Stimulated activated naive CD8-positive, alpha-beta T cell treated with anti-CD3 and anti-CD28 coated beads, Interleukin-15, Interleukin-2, amounts not matched to agents 100 ng/mL and 50 ng/mL, for 24 hours (primary cell): ENCODE measurements around the gene SSRP1.

Source experiments
- H3K27ac Mint-ChIP-seq: one replicate; pipeline ENCODE4 v1.8.0; 2021; ENCODE audit warnings: mild to moderate bottlenecking, mixed read lengths
- H3K27me3 Mint-ChIP-seq: one replicate; pipeline ENCODE4 v1.8.0; 2021; ENCODE audit warnings: mixed read lengths
- H3K36me3 Mint-ChIP-seq: one replicate; pipeline ENCODE4 v1.8.0; 2021; ENCODE audit warnings: low read depth, mixed read lengths
- H3K4me1 Mint-ChIP-seq: one replicate; pipeline ENCODE4 v1.8.0; 2021; ENCODE audit warnings: low read depth, mixed read lengths
- H3K4me3 Mint-ChIP-seq: one replicate; pipeline ENCODE4 v1.8.0; 2021; ENCODE audit warnings: mild to moderate bottlenecking, mixed read lengths
- H3K9me3 Mint-ChIP-seq: one replicate; pipeline ENCODE4 v1.8.0; 2021; ENCODE audit warnings: mixed read lengths

Gene SSRP1

GRCh38 chr11:57335023-57335342 is 709 bp downstream of the SSRP1 start:
- Mint-ChIP-seq H3K4me1 (peaks cover 45% of the 10 kb centered on the region), H3K27ac (peak overlapping the region; percentile 93), H3K27me3 (no peaks in the 10 kb centered on the region), H3K36me3 (peaks cover 44% of the 10 kb centered on the region), H3K4me3 (peak overlapping the region; percentile 93), H3K9me3 (no peaks in the 10 kb centered on the region)

GRCh38 chr11:57332694-57333440 is 2.8 kb downstream of the SSRP1 start:
- peak overlapping the region; percentile 57 for H3K27ac Mint-ChIP-seq
- no peaks in the 10 kb centered on the region for H3K27me3 Mint-ChIP-seq
- peaks cover 51% of the 10 kb centered on the region for H3K4me1 Mint-ChIP-seq
- peaks cover 65% of the 10 kb centered on the region for H3K36me3 Mint-ChIP-seq
- H3K9me3 Mint-ChIP-seq: no peaks in the 10 kb centered on the region
- H3K4me3 Mint-ChIP-seq: peak overlapping the region; percentile 25

GRCh38 chr11:57331720-57332119 is 4.0 kb downstream of the SSRP1 start:
- H3K4me1 Mint-ChIP-seq: peaks cover 60% of the 10 kb centered on the region
- H3K9me3 Mint-ChIP-seq: no peaks in the 10 kb centered on the region
- peaks cover 77% of the 10 kb centered on the region for H3K36me3 Mint-ChIP-seq
- H3K27ac Mint-ChIP-seq: no peak overlapping the region
- H3K4me3 Mint-ChIP-seq: no peak overlapping the region
- no peaks in the 10 kb centered on the region for H3K27me3 Mint-ChIP-seq

GRCh38 chr11:57330029-57330428 is 5.7 kb downstream of the SSRP1 start:
- peaks cover 92% of the 10 kb centered on the region for H3K36me3 Mint-ChIP-seq
- H3K27ac Mint-ChIP-seq: peak overlapping the region; percentile 78
- no peaks in the 10 kb centered on the region for H3K9me3 Mint-ChIP-seq
- no peaks in the 10 kb centered on the region for H3K27me3 Mint-ChIP-seq
- H3K4me3 Mint-ChIP-seq: peak overlapping the region; percentile 35
- peaks cover 65% of the 10 kb centered on the region for H3K4me1 Mint-ChIP-seq

- H3K4me1 Mint-ChIP-seq: peaks cover 63% of the 10 kb centered on the region
- H3K36me3 Mint-ChIP-seq: peaks cover 74% of the 10 kb centered on the region
- no peaks in the 10 kb centered on the region for H3K27me3 Mint-ChIP-seq
- no peak overlapping the region for H3K4me3 Mint-ChIP-seq
- H3K9me3 Mint-ChIP-seq: no peaks in the 10 kb centered on the region
- peak overlapping the region; percentile 5 for H3K27ac Mint-ChIP-seq
Measured at GRCh38 chr11:57327721-57328120, 8.0 kb downstream of the SSRP1 start.

- Mint-ChIP-seq H3K27ac (peak overlapping the region; percentile 98), H3K4me1 (peaks cover 62% of the 10 kb centered on the region), H3K4me3 (peak overlapping the region; percentile 89), H3K36me3 (peaks cover 57% of the 10 kb centered on the region), H3K27me3 (no peaks in the 10 kb centered on the region), H3K9me3 (no peaks in the 10 kb centered on the region)
Measured at GRCh38 chr11:57325735-57326048, 10.0 kb downstream of the SSRP1 start.

GRCh38 chr11:57324886-57325734 is 10.6 kb downstream of the SSRP1 start, which contains the start of gene TNKS1BP1:
Gene TNKS1BP1, minus strand, starts transcription at chr11:57324952. Its CDS starts 3,067 bp downstream, at chr11:57321885.
- H3K4me1 Mint-ChIP-seq: peaks cover 56% of the 10 kb centered on the region
- no peaks in the 10 kb centered on the region for H3K27me3 Mint-ChIP-seq
- peaks cover 53% of the 10 kb centered on the region for H3K36me3 Mint-ChIP-seq

GRCh38 chr11:57324154-57324885 is 11.4 kb downstream of the SSRP1 start:
- Mint-ChIP-seq H3K9me3 (no peaks in the 10 kb centered on the region), H3K36me3 (peaks cover 45% of the 10 kb centered on the region), H3K27ac (peak overlapping the region; percentile 87), H3K27me3 (no peaks in the 10 kb centered on the region), H3K4me1 (peaks cover 50% of the 10 kb centered on the region), H3K4me3 (peak overlapping the region; percentile 84)

More at GRCh38 chr11:57324886-57325734, 10.6 kb downstream of the SSRP1 start, which contains the start of gene TNKS1BP1:
- Mint-ChIP-seq H3K4me3 (peak within 1 kb of the TSS; percentile 89), H3K9me3 (no peaks in the 10 kb centered on the region), H3K27ac (peak within 1 kb of the TSS; percentile 98)

- H3K4me3 Mint-ChIP-seq: peak overlapping the region; percentile 84
- peaks cover 50% of the 10 kb centered on the region for H3K4me1 Mint-ChIP-seq
- H3K27ac Mint-ChIP-seq: peak overlapping the region; percentile 87
- no peaks in the 10 kb centered on the region for H3K9me3 Mint-ChIP-seq
- no peaks in the 10 kb centered on the region for H3K27me3 Mint-ChIP-seq
- H3K36me3 Mint-ChIP-seq: peaks cover 43% of the 10 kb centered on the region
Measured at GRCh38 chr11:57323855-57324153, 11.9 kb downstream of the SSRP1 start.

GRCh38 chr11:57323167-57323854 is 12.4 kb downstream of the SSRP1 start:
- peaks cover 50% of the 10 kb centered on the region for H3K4me1 Mint-ChIP-seq

GRCh38 chr11:57322256-57323166 is 13.2 kb downstream of the SSRP1 start:
- H3K4me3 Mint-ChIP-seq: peak overlapping the region; percentile 84
- H3K4me1 Mint-ChIP-seq: peaks cover 47% of the 10 kb centered on the region
- no peaks in the 10 kb centered on the region for H3K27me3 Mint-ChIP-seq
- H3K27ac Mint-ChIP-seq: no peak overlapping the region
- peaks cover 31% of the 10 kb centered on the region for H3K36me3 Mint-ChIP-seq
- H3K9me3 Mint-ChIP-seq: no peaks in the 10 kb centered on the region

More at GRCh38 chr11:57323167-57323854, 12.4 kb downstream of the SSRP1 start:
- peaks cover 39% of the 10 kb centered on the region for H3K36me3 Mint-ChIP-seq
- peak overlapping the region; percentile 84 for H3K4me3 Mint-ChIP-seq
- no peaks in the 10 kb centered on the region for H3K27me3 Mint-ChIP-seq
- no peak overlapping the region for H3K27ac Mint-ChIP-seq
- no peaks in the 10 kb centered on the region for H3K9me3 Mint-ChIP-seq

- no peaks in the 10 kb centered on the region for H3K27me3 Mint-ChIP-seq
- H3K4me3 Mint-ChIP-seq: no peak overlapping the region
- H3K27ac Mint-ChIP-seq: no peak overlapping the region
- H3K4me1 Mint-ChIP-seq: peaks cover 38% of the 10 kb centered on the region
- no peaks in the 10 kb centered on the region for H3K9me3 Mint-ChIP-seq
- peaks cover 22% of the 10 kb centered on the region for H3K36me3 Mint-ChIP-seq
Measured at GRCh38 chr11:57321388-57322255, 14.1 kb downstream of the SSRP1 start.
